Measurements from ENCODE around the gene PEAK1.

DNA sequence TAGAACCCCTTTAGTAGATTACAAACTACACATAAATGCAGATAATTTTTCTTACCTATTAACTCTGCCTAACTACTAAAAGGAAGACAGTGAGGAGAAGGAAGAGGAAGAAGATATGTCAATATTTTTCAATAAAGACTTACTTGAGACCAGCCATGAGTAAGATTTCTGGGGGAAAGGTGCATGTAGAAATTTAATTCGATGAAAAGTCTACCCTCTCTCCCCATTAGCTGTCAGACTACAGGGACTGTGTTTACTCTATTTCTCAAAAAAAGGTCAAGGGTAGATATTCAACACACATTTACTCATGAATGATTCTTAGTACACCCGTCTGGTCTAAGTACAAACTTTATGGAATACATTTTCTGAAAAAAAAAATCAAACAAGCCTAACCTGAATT, 355.8 kb downstream of the PEAK1 start:
- TF ChIP-seq POLR2A (IDR thresholded peaks at IDR 0.05; ENCODE audit: low read length), result no peak
- TF ChIP-seq CEBPB (IDR thresholded peaks at IDR 0.05), result no peak
- no peak for TF ChIP-seq MAFK (IDR thresholded peaks at IDR 0.05; ENCODE audit: partially characterized antibody)
- no peak for TF ChIP-seq SREBF2 (IDR thresholded peaks at IDR 0.05)
- no peak for TF ChIP-seq FOSL2 (IDR thresholded peaks at IDR 0.05)
- no peak for TF ChIP-seq FOSL2 (CRISPR knock-in tag; IDR thresholded peaks at IDR 0.05)
- no peak for TF ChIP-seq KDM1A (IDR thresholded peaks at IDR 0.05; ENCODE audit: low read depth)
- no peak for TF ChIP-seq RAD21 (conservative IDR thresholded peaks at IDR 0.05 in 1 of 2, IDR thresholded peaks at IDR 0.05 in 1 of 2)
- TF ChIP-seq CTCF (IDR thresholded peaks at IDR 0.05), result no peak
- TF ChIP-seq RFX5 (IDR thresholded peaks at IDR 0.05), result no peak
- no peak for TF ChIP-seq NR3C1 (IDR thresholded peaks at IDR 0.05)
- TF ChIP-seq, protein P1, sequence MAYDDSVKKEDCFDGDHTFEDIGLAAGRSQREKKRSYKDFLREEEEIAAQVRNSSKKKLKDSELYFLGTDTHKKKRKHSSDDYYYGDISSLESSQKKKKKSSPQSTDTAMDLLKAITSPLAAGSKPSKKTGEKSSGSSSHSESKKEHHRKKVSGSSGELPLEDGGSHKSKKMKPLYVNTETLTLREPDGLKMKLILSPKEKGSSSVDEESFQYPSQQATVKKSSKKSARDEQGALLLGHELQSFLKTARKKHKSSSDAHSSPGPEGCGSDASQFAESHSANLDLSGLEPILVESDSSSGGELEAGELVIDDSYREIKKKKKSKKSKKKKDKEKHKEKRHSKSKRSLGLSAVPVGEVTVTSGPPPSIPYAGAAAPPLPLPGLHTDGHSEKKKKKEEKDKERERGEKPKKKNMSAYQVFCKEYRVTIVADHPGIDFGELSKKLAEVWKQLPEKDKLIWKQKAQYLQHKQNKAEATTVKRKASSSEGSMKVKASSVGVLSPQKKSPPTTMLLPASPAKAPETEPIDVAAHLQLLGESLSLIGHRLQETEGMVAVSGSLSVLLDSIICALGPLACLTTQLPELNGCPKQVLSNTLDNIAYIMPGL (CRISPR knock-in tag; IDR thresholded peaks at IDR 0.05; ENCODE audit: borderline replicate concordance), result no peak
- no peak for TF ChIP-seq RCOR1 (IDR thresholded peaks at IDR 0.05; ENCODE audit: low read depth, low read length)

Data from A549 (cell line).